Adipocyte (in vitro differentiated cells): ENCODE data around the gene RASSF8.
A peak's percentile ranks its signal among the peaks of the same experiment; 100 is the strongest.

Experiments used
- DNase-seq: peaks from one replicate; pipeline ENCODE4 v3.0.0-alpha.2; 2015; ENCODE audit warnings: low read depth
- H3K27me3 ChIP-seq: replicated peaks from 2 replicates; pipeline ENCODE4 v1.7.0; 2013; ENCODE audit warnings: mild to moderate bottlenecking, low read length, moderate library complexity; ENCODE audit not compliant: control insufficient read depth, insufficient read depth
- H3K36me3 ChIP-seq: 2 replicates; pipeline ENCODE4 v1.7.0; 2013; ENCODE audit warnings: low read length, mild to moderate bottlenecking, moderate library complexity; ENCODE audit not compliant: control insufficient read depth, insufficient read depth, severe bottlenecking
- H3K4me1 ChIP-seq: 2 replicates; pipeline ENCODE4 v1.7.0; 2013; ENCODE audit warnings: mild to moderate bottlenecking, low read length, moderate library complexity; ENCODE audit not compliant: control insufficient read depth, insufficient read depth
- H3K4me3 ChIP-seq: 2 replicates; pipeline ENCODE4 v1.7.0; 2013; ENCODE audit warnings: mild to moderate bottlenecking, low read length, moderate library complexity
- H3K9ac ChIP-seq: 2 replicates; pipeline ENCODE4 v1.7.0; 2013; ENCODE audit warnings: mild to moderate bottlenecking, low read length, moderate library complexity
- H3K9me3 ChIP-seq: 2 replicates; pipeline ENCODE4 v1.7.0; 2013; ENCODE audit warnings: mild to moderate bottlenecking, low read length, moderate library complexity; ENCODE audit not compliant: control insufficient read depth

Gene RASSF8

GRCh38 chr12:26112703-26113147 lies 154.2 kb downstream of the RASSF8 start:
- no peak overlapping the region for H3K4me3 ChIP-seq
- H3K27me3 ChIP-seq: no peaks in the 10 kb centered on the region
- H3K4me1 ChIP-seq: peaks cover 40% of the 10 kb centered on the region
- H3K9me3 ChIP-seq: no peaks in the 10 kb centered on the region
- no peaks in the 10 kb centered on the region for H3K36me3 ChIP-seq
- DNase-seq: no peak
- no peak overlapping the region for H3K9ac ChIP-seq

- H3K4me3 ChIP-seq: peak overlapping the region; percentile 81
- H3K4me1 ChIP-seq: peaks cover 40% of the 10 kb centered on the region
- DNase-seq: peak; percentile 39
- H3K27me3 ChIP-seq: no peaks in the 10 kb centered on the region
- peak overlapping the region; percentile 84 for H3K9ac ChIP-seq
- no peaks in the 10 kb centered on the region for H3K36me3 ChIP-seq
- no peaks in the 10 kb centered on the region for H3K9me3 ChIP-seq
These were observed 154.7 kb downstream of the RASSF8 start for GRCh38 chr12:26113181-26113654.

- H3K9ac ChIP-seq: peak overlapping the region; percentile 84
These were observed 155.6 kb downstream of the RASSF8 start for GRCh38 chr12:26113853-26114719.

GRCh38 chr12:26114720-26115401 lies 156.4 kb downstream of the RASSF8 start:
- peaks cover 38% of the 10 kb centered on the region for H3K4me1 ChIP-seq
- no peaks in the 10 kb centered on the region for H3K36me3 ChIP-seq
- peak overlapping the region; percentile 81 for H3K4me3 ChIP-seq
- no peaks in the 10 kb centered on the region for H3K9me3 ChIP-seq
- no peak for DNase-seq
- peak overlapping the region; percentile 70 for H3K9ac ChIP-seq
- H3K27me3 ChIP-seq: no peaks in the 10 kb centered on the region

More at GRCh38 chr12:26113853-26114719, 155.6 kb downstream of the RASSF8 start:
- Histone ChIP-seq H3K36me3 (no peaks in the 10 kb centered on the region), H3K4me3 (peak overlapping the region; percentile 81), H3K4me1 (peaks cover 38% of the 10 kb centered on the region), H3K9me3 (no peaks in the 10 kb centered on the region), H3K27me3 (no peaks in the 10 kb centered on the region)
- peak; percentile 95 for DNase-seq

- Histone ChIP-seq H3K27me3 (no peaks in the 10 kb centered on the region), H3K4me1 (peaks cover 48% of the 10 kb centered on the region), H3K9ac (no peak overlapping the region), H3K4me3 (no peak overlapping the region), H3K9me3 (no peaks in the 10 kb centered on the region), H3K36me3 (no peaks in the 10 kb centered on the region)
- DNase-seq: peak; percentile 65
These were observed 158.6 kb downstream of the RASSF8 start for GRCh38 chr12:26116829-26117715.

- Histone ChIP-seq H3K9me3 (no peaks in the 10 kb centered on the region), H3K27me3 (no peaks in the 10 kb centered on the region), H3K36me3 (no peaks in the 10 kb centered on the region), H3K4me1 (peaks cover 42% of the 10 kb centered on the region), H3K4me3 (no peak overlapping the region), H3K9ac (no peak overlapping the region)
- no peak for DNase-seq
These were observed 159.8 kb downstream of the RASSF8 start for GRCh38 chr12:26118308-26118707.

GRCh38 chr12:26119391-26119989 lies 161.0 kb downstream of the RASSF8 start:
- no peak overlapping the region for H3K9ac ChIP-seq

GRCh38 chr12:26120561-26121274 lies 162.2 kb downstream of the RASSF8 start:
- no peaks in the 10 kb centered on the region for H3K36me3 ChIP-seq

More at GRCh38 chr12:26119391-26119989, 161.0 kb downstream of the RASSF8 start:
- peak; percentile 88 for DNase-seq
- Histone ChIP-seq H3K36me3 (no peaks in the 10 kb centered on the region), H3K9me3 (no peaks in the 10 kb centered on the region), H3K4me1 (peaks cover 42% of the 10 kb centered on the region), H3K4me3 (no peak overlapping the region), H3K27me3 (no peaks in the 10 kb centered on the region)

GRCh38 chr12:26121323-26122060 lies 163.0 kb downstream of the RASSF8 start:
- DNase-seq: no peak
- H3K27me3 ChIP-seq: no peaks in the 10 kb centered on the region

More at GRCh38 chr12:26120561-26121274, 162.2 kb downstream of the RASSF8 start:
- H3K9me3 ChIP-seq: no peaks in the 10 kb centered on the region
- H3K4me3 ChIP-seq: no peak overlapping the region
- peak overlapping the region; percentile 83 for H3K9ac ChIP-seq
- peaks cover 35% of the 10 kb centered on the region for H3K4me1 ChIP-seq
- DNase-seq: peak; percentile 26
- H3K27me3 ChIP-seq: no peaks in the 10 kb centered on the region

More at GRCh38 chr12:26121323-26122060, 163.0 kb downstream of the RASSF8 start:
- peak overlapping the region; percentile 79 for H3K4me3 ChIP-seq
- H3K36me3 ChIP-seq: no peaks in the 10 kb centered on the region
- no peaks in the 10 kb centered on the region for H3K9me3 ChIP-seq
- H3K4me1 ChIP-seq: peaks cover 35% of the 10 kb centered on the region
- H3K9ac ChIP-seq: peak overlapping the region; percentile 83
